Ishikawa (cell line): ENCODE data around the gene STX7.

Experiments
- CEBPB ChIP-seq: IDR thresholded peaks from 2 replicates; pipeline ENCODE4 v1.6.1; 2012
- CREB1 ChIP-seq: IDR thresholded peaks from 2 replicates; pipeline ENCODE4 v1.6.1; 2012; ENCODE audit warnings: low read depth
- EGR1 ChIP-seq: IDR thresholded peaks from 2 replicates; pipeline ENCODE4 v1.6.1; 2012
- EP300 ChIP-seq: IDR thresholded peaks from 2 replicates; pipeline ENCODE4 v1.6.1; 2012; ENCODE audit warnings: borderline replicate concordance
- FOXM1 ChIP-seq: IDR thresholded peaks from 2 replicates; pipeline ENCODE4 v1.6.1; 2012; ENCODE audit warnings: low read depth, borderline replicate concordance
- RAD21 ChIP-seq: IDR thresholded peaks from 2 replicates; pipeline ENCODE4 v1.6.1; 2012; ENCODE audit warnings: low read depth
- TAF1 ChIP-seq: IDR thresholded peaks from 2 replicates; pipeline ENCODE4 v1.6.1; 2012; ENCODE audit warnings: low read depth, mild to moderate bottlenecking
- TEAD4 ChIP-seq: IDR thresholded peaks from 2 replicates; pipeline ENCODE4 v1.6.1; 2012
- YY1 ChIP-seq: IDR thresholded peaks from 2 replicates; pipeline ENCODE4 v1.6.1; 2012; ENCODE audit warnings: low read depth
- ZBTB7A ChIP-seq: IDR thresholded peaks from 2 replicates; pipeline ENCODE4 v1.6.1; 2012; ENCODE audit warnings: low read depth
- TF ChIP-seq, protein P1 (sequence below): IDR thresholded peaks from 2 replicates; pipeline ENCODE4 v1.6.1; 2012
- TF ChIP-seq, protein P2 (sequence below): IDR thresholded peaks from 2 replicates; pipeline ENCODE4 v1.6.1; 2012; ENCODE audit warnings: low read depth, mild to moderate bottlenecking

DNA sequence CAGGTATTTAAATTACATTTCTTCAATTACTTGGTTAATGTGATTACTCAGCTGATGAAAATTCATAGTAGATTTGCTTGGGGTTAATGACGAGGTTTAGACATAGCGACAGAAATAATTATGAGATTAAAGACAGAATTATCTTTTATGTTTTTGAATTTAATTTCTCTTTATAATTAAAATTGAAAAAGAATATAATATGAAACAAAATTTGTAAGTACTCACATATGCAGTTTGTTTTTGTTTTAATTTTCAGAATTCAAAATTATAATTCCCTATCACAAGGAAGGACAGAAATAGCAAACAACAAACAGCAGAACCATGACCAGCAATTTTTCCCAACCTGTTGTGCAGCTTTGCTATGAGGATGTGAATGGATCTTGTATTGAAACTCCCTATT is 39.5 kb upstream of the STX7 start, which contains the start of gene TAAR8:
- TF ChIP-seq YY1 (no peak), EP300 (no peak), CREB1 (no peak), RAD21 (no peak), TAF1 (no peak), ZBTB7A (no peak), EGR1 (no peak), CEBPB (no peak), TEAD4 (no peak), FOXM1 (no peak)
- TF ChIP-seq, protein P1, sequence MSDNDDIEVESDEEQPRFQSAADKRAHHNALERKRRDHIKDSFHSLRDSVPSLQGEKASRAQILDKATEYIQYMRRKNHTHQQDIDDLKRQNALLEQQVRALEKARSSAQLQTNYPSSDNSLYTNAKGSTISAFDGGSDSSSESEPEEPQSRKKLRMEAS = no peak
- TF ChIP-seq, protein P2, sequence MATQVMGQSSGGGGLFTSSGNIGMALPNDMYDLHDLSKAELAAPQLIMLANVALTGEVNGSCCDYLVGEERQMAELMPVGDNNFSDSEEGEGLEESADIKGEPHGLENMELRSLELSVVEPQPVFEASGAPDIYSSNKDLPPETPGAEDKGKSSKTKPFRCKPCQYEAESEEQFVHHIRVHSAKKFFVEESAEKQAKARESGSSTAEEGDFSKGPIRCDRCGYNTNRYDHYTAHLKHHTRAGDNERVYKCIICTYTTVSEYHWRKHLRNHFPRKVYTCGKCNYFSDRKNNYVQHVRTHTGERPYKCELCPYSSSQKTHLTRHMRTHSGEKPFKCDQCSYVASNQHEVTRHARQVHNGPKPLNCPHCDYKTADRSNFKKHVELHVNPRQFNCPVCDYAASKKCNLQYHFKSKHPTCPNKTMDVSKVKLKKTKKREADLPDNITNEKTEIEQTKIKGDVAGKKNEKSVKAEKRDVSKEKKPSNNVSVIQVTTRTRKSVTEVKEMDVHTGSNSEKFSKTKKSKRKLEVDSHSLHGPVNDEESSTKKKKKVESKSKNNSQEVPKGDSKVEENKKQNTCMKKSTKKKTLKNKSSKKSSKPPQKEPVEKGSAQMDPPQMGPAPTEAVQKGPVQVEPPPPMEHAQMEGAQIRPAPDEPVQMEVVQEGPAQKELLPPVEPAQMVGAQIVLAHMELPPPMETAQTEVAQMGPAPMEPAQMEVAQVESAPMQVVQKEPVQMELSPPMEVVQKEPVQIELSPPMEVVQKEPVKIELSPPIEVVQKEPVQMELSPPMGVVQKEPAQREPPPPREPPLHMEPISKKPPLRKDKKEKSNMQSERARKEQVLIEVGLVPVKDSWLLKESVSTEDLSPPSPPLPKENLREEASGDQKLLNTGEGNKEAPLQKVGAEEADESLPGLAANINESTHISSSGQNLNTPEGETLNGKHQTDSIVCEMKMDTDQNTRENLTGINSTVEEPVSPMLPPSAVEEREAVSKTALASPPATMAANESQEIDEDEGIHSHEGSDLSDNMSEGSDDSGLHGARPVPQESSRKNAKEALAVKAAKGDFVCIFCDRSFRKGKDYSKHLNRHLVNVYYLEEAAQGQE = no peak
